T-helper 2 cell treated with Interferon-gamma antibody and Interleukin-4, amounts not matched to agents 100 ng/mL and 5 ng/mL, for 36 hours (primary cell): ENCODE data around the gene MEIOB. TPM values are rescaled to one million over a fixed set of nuclear protein-coding genes. Genes with fewer than 3 reads are reported as not detected.

Source experiments
- intact Hi-C: fragments of 100-400 bp; cut with micrococcal nuclease; formaldehyde crosslinking; loops from one replicate; pipeline ENCODE4 v1.15.1; 2023
- total RNA-seq: library from RNA; stranded (reverse); gene quantifications from 2 replicates; pipeline ENCODE4 v1.2.3, GENCODE V29; 2022

MEIOB gene
- total RNA-seq, 1 donor from 2014 or later: not detected

DNA sequence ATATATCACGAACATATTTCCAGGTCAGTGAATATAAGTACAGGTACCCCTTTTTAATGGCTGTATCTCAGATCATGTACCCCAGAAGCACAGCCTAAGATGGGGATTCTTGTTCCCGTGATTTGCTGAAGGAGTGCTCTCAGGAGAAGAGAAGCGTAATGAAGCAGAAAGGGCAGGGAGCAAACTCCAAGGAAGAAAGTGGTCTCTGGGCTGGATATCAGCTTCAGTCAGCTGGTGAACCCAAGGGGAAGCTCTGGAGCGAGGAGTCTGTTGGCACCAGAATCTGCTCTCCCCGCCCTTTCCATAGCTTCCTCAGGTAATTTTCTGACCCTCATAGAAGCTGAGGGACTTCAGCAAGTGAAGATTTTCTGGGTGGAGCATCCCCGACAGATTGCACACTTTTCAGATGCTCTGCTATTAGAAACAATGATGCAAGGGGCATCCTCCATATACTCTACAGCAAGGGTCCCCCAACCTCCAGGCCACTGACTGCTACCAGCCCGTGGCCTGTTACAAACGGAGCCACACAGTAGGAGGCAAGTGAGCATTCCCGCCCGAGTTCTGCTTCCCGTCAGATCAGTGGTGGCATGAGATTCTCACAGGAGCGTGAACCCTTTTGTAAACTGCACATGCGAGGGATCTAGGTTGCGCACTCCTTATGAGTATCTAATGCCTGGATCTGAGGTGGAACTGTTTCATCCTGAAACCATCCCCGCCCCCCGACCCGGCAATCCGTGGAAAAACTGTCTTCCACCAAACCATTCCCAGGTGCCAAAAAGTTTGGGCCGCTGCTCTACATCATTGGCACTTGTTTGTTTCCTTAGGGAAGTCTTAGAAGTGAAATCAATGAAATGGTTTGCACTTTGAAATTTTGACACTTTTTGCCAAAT, 40.5 kb downstream of the MEIOB start:
- intact Hi-C loops: no loop called here

DNA sequence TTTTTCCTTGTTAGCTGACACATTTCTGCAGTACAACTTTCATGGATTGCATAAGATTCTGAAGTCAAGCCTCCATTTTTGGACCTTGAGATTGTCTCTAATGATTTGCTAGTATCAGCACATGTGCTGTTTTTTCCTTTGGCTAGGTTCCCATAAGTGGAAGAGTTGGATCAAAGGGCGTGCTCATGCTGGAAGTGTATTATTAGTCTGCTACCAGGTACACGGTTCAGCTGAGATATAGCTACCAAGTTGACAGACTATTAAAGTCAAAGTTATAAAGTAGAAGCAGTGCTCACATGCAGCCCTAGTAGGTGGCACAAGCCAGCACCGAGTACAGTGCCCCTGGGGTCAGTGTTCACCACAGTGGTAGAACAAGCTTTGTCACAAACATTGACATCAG, 41.8 kb downstream of the MEIOB start:
- intact Hi-C loops: no loop called here

GRCh38 chr16:1828645-1829410, 43.1 kb downstream of the MEIOB start:
- intact Hi-C loops: no loop called here

- intact Hi-C loops: loop anchor here (1.0 to 2.0 kb wide), 3 partner anchors 45 to 216 kb away; partner anchors contain the start of genes JPT2, NUBP2 and SPSB3
Observed at GRCh38 chr16:1826691-1827573, 45.0 kb downstream of the MEIOB start, which contains the start of the genes FAHD1 and HAGH. TSS of gene FAHD1 (plus strand) at chr16:1827206. CDS start at chr16:1827239, 33 bp downstream. TSS of gene HAGH (minus strand) at chr16:1826825. CDS start at chr16:1826787, 38 bp downstream.

DNA sequence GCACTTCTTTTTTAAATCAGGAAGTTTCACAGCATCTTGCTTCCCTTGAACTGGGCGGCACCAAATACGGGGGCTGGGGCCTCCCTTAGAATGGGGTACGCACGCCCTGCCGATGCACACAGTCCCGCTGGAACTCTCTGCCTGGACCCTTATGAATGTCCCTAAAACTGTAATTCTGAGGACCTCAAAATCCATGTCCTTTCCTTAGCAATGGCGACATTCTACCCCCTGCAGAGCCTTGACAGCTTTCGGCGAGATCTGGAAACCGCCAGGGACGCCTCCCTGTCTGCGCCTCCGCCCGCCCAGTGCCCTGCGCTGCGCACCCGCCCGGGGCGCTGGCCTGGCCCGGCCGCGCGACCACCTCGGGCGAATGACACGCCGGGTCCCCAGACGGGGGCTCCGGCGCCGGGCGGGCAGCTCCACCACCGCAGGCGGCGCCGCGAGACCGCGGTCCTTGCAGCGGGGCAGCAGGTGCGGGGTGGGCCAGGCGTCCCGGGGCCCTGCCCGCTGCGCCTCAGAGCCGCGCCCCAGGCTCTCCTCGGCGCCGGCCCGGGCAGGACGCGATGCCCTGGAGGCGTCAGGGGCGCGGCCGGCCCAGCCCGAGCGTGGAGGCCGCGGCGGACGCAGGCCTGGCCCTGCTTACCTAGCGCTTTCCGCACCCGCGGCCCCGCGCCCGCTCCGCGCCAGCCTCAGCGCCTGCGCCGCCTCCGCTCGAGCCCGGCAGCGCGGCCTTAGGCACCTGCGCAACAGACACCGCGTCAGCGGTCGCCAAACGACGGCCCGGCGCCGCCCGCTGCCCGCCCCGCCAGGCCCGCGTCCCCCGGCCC, 45.9 kb downstream of the MEIOB start:
- intact Hi-C loops: loop anchor here (1.0 to 2.0 kb wide), 3 partner anchors 44 to 215 kb away; partner anchors contain the start of genes JPT2, NUBP2 and SPSB3

DNA sequence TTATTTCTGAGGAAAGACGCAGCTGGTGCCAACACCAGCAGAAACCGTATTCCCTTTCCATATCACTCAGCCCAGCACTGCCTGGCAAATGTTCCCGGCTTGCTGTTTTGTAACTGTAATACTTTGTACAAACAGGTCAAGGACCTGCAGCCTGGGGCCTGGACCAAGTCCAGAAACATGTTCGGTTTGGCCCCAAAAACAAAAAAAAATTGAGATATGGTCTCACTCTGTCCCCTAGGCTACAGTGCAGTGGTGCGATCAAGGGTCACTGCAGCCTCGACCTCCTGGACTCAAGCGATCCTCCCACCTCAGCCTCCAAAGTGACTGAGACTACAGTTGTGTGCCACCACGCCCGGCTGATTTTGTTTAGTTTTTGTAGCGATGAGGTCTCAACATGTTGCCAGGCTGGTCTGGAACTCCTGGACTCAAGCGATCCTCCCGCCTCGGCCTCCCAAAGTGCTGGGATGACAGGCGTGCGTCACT, 46.5 kb downstream of the MEIOB start:
- intact Hi-C loops: no loop called here

GRCh38 chr16:1823821-1824220, 48.1 kb downstream of the MEIOB start:
- intact Hi-C loops: no loop called here

GRCh38 chr16:1822801-1823200, 49.2 kb downstream of the MEIOB start:
- intact Hi-C loops: no loop called here

DNA sequence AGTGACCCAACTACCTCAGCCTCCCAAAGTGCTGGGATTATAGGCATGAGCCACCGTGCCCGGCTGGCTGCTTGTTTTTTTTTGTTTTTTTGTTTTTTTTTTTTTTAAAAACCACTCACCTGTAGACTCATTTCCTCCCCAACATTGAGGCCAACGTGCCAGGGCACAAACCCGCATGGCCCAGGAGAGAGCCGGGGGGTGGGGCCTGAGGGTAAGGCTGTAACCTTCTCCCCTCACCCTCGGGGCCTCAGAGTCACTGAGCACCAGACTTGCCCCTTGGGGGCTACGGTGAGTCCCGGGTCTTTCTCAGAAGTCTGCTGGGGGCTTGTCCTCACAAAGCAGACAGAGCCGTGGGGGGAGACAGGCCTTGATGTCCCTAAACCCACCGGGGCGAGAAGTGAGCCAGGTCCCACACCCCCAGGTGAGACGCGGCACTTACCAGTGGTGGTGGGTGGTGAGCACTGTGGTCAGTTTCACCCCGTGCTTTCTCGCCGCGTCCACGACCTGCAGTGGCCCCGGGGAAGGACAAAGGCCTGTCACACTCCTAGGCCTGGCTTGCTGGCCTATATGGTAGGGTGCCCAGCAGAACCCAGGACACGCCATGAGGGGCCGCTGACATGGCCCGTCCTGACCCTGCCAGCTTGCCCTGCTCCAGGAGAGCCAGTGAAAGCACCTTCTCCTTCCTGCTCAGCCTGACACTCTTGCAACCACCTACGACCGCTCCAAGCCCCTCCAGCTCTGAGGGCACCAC, 49.9 kb downstream of the MEIOB start:
- intact Hi-C loops: no loop called here

DNA sequence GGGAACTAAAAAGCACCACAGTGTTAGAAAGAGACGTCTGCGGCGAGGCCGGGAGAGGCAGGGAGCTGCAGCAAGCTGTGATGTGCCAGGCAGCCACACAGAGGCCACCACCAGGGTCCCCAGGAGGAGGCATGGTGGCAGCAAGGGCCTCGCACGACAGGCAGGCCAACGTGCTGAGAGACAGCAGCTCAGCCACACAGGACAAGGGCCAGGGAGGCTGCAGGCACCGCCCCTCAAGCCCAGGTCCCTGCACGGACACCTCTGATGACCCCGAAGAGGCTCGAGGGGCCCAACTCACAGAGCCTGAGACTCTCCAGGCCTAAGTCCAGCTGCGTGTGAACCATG, 51.0 kb downstream of the MEIOB start:
- intact Hi-C loops: no loop called here

DNA sequence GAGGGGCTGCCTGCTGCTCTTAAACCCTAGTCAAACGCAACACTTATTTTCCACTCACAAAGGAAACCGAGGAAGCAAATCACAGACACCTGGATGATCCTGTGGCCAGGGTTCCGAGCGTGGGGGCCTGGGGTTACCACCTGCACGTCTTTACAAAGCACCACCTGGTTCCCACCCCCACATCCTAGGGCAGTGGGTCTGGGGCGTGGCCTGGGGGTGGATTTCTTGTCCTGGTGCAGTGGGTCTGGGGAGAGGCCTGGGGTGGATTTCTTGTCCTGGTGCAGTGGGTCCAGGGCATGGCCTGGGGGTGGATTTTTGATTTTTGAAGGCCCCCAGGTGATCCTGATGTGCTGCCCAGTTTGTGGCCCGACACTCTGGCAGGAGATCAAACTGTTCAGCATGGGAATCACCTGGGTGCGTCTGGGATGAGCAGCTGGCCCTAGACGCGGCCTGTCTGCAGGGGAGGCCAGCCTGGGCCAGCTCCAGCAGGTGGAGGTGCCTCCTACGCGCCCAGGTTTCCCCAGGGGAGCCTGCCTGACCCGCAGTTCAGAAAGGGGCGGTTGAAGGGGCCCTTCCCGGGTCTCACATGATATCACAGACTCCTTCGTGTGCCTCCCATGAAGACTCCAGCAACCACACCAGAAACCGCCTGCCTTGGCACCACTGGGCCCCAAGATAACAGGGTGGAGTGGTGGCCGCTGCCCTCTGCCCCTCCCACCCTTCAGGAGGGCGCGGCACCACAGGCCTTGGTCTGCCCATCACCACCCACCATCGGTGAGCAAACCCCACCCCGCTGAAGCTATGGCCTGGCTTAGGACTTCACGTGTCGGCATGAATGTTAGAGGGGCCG, 51.6 kb downstream of the MEIOB start:
- intact Hi-C loops: no loop called here

DNA sequence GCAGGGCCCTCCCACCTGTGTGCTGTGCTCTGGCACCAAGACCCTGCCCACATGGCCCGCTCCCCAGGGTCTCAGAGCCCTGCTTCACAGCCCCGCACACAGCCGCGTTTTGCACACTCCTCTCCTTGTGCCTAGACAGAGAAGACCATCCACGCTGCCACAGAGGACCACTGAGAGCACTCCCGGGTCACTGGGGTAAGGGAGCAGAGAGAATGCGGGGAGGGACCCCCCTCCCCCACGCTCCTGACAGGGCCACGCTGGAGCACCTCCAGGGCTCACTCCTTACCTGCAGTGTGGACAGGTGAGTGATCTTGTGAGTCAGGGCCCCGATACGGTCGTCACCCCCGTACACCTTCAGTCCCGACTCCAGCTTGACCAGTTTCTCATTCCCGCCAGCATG, 52.4 kb downstream of the MEIOB start:
- intact Hi-C loops: no loop called here

GRCh38 chr16:1818873-1819525, 53.0 kb downstream of the MEIOB start:
- intact Hi-C loops: no loop called here

GRCh38 chr16:1818204-1818872, 53.6 kb downstream of the MEIOB start:
- intact Hi-C loops: no loop called here

DNA sequence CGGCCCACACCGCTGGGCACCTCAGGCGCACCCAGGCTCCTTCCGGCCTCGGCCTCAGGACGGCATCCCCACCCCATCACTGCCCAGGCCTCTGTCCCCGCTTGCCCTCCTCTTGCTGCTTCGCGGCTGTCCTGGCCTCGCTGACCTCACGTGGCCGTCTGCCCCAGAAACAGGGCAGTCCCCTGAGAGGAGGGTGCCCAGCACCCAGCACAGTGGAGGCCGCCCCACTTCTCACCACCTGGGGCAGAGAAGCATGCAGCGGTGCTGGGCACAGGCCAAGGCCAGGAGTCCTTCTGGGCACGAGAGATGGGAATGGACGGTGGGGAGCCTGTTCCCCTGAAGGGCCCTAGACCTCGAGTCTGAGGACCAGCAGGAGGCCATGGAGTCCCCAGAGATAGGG, 54.2 kb downstream of the MEIOB start:
- intact Hi-C loops: no loop called here

GRCh38 chr16:1817276-1817589, 54.7 kb downstream of the MEIOB start:
- intact Hi-C loops: no loop called here

DNA sequence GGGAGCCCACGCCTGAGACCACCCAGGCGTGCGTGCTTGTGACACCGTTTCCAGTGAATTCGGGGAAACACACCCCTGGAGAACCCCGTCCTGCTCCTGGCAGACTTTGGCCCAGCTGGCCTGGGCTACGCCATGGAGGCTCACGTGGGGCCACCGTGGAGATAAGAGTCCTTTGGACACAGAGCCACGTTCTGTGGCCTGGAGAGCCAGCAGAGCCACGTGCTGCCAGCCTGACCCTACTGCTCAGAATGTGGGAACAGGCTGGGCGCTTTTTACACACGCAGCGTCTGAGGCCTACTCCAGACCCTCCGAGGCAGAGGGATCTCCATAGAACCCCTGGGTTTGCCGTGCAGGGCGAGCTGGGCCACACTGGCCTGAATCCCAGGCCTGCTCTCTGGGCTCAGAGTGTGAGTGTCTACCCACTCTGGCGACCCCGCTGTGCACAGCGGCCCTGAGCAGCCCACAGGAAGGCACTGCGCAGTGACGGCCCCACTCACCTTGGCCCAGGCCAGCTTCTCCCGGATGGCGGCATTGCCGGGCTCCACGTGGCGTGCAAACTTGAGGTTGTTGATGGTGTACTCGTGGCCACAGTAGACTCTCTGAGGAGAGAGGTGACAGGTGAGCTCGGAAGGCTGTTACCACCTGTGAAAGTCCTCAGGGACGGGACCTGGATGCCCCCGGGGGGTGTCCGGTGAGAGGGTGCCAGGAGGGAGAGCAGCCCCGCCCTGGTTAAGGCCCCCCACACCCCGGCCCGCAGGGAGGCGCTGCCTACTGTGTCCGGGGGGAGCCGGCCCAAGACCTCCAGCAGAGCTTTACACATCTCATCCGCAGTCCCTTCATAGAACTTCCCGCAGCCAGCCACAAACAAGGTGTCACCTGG, 55.3 kb downstream of the MEIOB start:
- intact Hi-C loops: no loop called here
